HCT116 (cell line): ENCODE measurements around the gene NDUFAF7. TPM values are rescaled to one million over a fixed set of nuclear protein-coding genes. Genes with fewer than 3 reads are reported as not detected.

Experiments used
- ATAC-seq: fragments of 200-7000 bp; cut with Tn5 transposase; 2 replicates; pipeline ENCODE4 v1.9.1; 2020; ENCODE audit warnings: mild to moderate bottlenecking, moderate library complexity
- BruUV-seq: library from RNA; stranded (reverse); fragments of 400-500 nt; replicated peaks from 2 replicates; lab custom pipeline; 2021; lab: Mats Ljungman, UMichigan
- CTCF ChIA-PET: fragments of 300-600 bp; sonication (Branson Sonifier 250); formaldehyde crosslinking; loops from one replicate; lab custom pipeline; 2021; ENCODE audit warnings: antibody characterized with exemption; lab: Charles Lee
- POLR2A ChIA-PET: fragments of 300-600, 350-600 bp; sonication (Branson Sonifier 250); formaldehyde crosslinking; loops from one replicate; lab custom pipeline; 2021; ENCODE audit warnings: antibody characterized with exemption; lab: Charles Lee
- RAD21 ChIA-PET, 2 experiments: fragments of 300-600 bp; sonication (Branson Sonifier 250); formaldehyde crosslinking; loops; one replicate each; lab custom pipeline; 2023; ENCODE audit warnings: low total read pairs in 2 of 2; ENCODE audit not compliant: uncharacterized antibody in 2 of 2, unreplicated experiment in 2 of 2, low non-redundant PET in 1 of 2; lab: Charles Lee
- DNase-seq: peaks from one replicate; pipeline ENCODE4 v3.0.0-alpha.2; 2010; ENCODE audit warnings: low read depth, low spot score
- H2AFZ ChIP-seq: fragments of 200-600 bp; shearing (Covaris generic), sonication (generic); 2 replicates; pipeline ENCODE4 v1.6.1; 2017; ENCODE audit warnings: low read depth, mixed run types, mixed read lengths, antibody characterized with exemption, low read length; ENCODE audit not compliant: poor library complexity, severe bottlenecking
- H3K27ac ChIP-seq: 2 replicates; pipeline ENCODE4 v1.5.1; 2012; ENCODE audit warnings: low read depth, low read length
- H3K27me3 ChIP-seq: fragments of 200-600 bp; sonication (generic); 2 replicates; pipeline ENCODE4 v1.6.1; 2016; ENCODE audit warnings: mixed run types, low read length, mixed read lengths; ENCODE audit not compliant: insufficient read depth
- H3K36me3 ChIP-seq, 2 experiments: fragments of 200-500 bp in 1 of 2; fragments of 200-600 bp in 1 of 2; sonication (Bioruptor generic) in 1 of 2; sonication (generic) in 1 of 2; 2 replicates each; pipeline versions ENCODE4 v1.5.1 to v1.6.1; 2014 to 2016; ENCODE audit warnings: low read length in 2 of 2, inconsistent platforms in 1 of 2, mixed read lengths in 1 of 2, mixed run types in 1 of 2; ENCODE audit not compliant: insufficient read depth in 2 of 2, control insufficient read depth in 1 of 2
- H3K4me1 ChIP-seq, 2 experiments: fragments of 200-600 bp in 1 of 2; sonication (generic) in 1 of 2; 2 replicates each; pipeline versions ENCODE4 v1.5.1 to v1.6.1; 2012 to 2017; ENCODE audit warnings: low read length in 2 of 2, inconsistent platforms in 1 of 2, mild to moderate bottlenecking in 1 of 2, mixed read lengths in 1 of 2, mixed run types in 1 of 2, moderate library complexity in 1 of 2; ENCODE audit not compliant: insufficient read depth in 2 of 2, control insufficient read depth in 1 of 2
- H3K4me2 ChIP-seq: fragments of 200-600 bp; sonication (generic); 2 replicates; pipeline ENCODE4 v1.6.1; 2017; ENCODE audit warnings: mixed run types, low read length, mixed read lengths
- H3K4me3 ChIP-seq, 2 experiments: fragments of 200-600 bp in 1 of 2; sonication (generic) in 1 of 2; replicated peaks in 1 of 2; 2 replicates each; pipeline ENCODE4 v1.5.1; 2011 to 2016; ENCODE audit warnings: low read length in 2 of 2, control low read depth in 1 of 2, low read depth in 1 of 2, mild to moderate bottlenecking in 1 of 2, mixed read lengths in 1 of 2, mixed run types in 1 of 2
- H3K79me2 ChIP-seq: fragments of 200-600 bp; sonication (generic); 2 replicates; pipeline ENCODE4 v1.6.1; 2017; ENCODE audit warnings: mild to moderate bottlenecking, mixed run types, low read length, moderate library complexity, mixed read lengths; ENCODE audit not compliant: insufficient read depth
- H3K9ac ChIP-seq: fragments of 200-600 bp; sonication (generic); 2 replicates; pipeline ENCODE4 v1.6.1; 2016; ENCODE audit warnings: low read length, mixed read lengths
- H3K9me2 ChIP-seq: fragments of 200-600 bp; sonication (generic), shearing (Covaris generic); 2 replicates; pipeline ENCODE4 v1.6.1; 2017; ENCODE audit warnings: mixed run types, mild to moderate bottlenecking, moderate library complexity; ENCODE audit not compliant: insufficient read depth
- H3K9me3 ChIP-seq, 2 experiments: fragments of 200-500 bp in 1 of 2; fragments of 200-600 bp in 1 of 2; sonication (Bioruptor generic) in 1 of 2; sonication (generic) in 1 of 2; 2 replicates each; pipeline ENCODE4 v1.6.1; 2014 to 2017; ENCODE audit warnings: low read length in 2 of 2, mixed read lengths in 2 of 2, inconsistent platforms in 1 of 2, low read depth in 1 of 2, mild to moderate bottlenecking in 1 of 2, mixed run types in 1 of 2, moderate library complexity in 1 of 2; ENCODE audit not compliant: control insufficient read depth in 1 of 2, insufficient read depth in 1 of 2
- H4K20me1 ChIP-seq: fragments of 200-600 bp; sonication (generic), shearing (Covaris generic); 2 replicates; pipeline ENCODE4 v1.6.1; 2017; ENCODE audit warnings: mixed run types, mild to moderate bottlenecking, moderate library complexity; ENCODE audit not compliant: insufficient read depth
- EGR1 ChIP-seq: IDR thresholded peaks from 2 replicates; pipeline ENCODE4 v1.6.1; 2012; ENCODE audit warnings: low read depth
- POLR2A ChIP-seq: IDR thresholded peaks from 2 replicates; pipeline ENCODE4 v1.7.0; 2011; ENCODE audit warnings: borderline replicate concordance; ENCODE audit not compliant: insufficient read depth, insufficient read length; ENCODE audit errors: extremely low read depth
- POLR2AphosphoS5 ChIP-seq: IDR thresholded peaks from 2 replicates; pipeline ENCODE4 v1.6.1; 2011; ENCODE audit warnings: mild to moderate bottlenecking, low read depth, low read length, moderate library complexity
- SIN3A ChIP-seq: IDR thresholded peaks from 2 replicates; pipeline ENCODE4 v1.6.1; 2012; ENCODE audit warnings: low read depth
- YY1 ChIP-seq: IDR thresholded peaks from 2 replicates; pipeline ENCODE4 v1.6.1; 2011; ENCODE audit warnings: low read length, low read depth, moderate library complexity, mild to moderate bottlenecking; ENCODE audit not compliant: insufficient replicate concordance; ENCODE audit errors: extremely low read depth
- ZFX ChIP-seq: fragments of 450-650 bp; IDR thresholded peaks from 2 replicates; pipeline ENCODE4 v1.6.1; 2017
- intact Hi-C: fragments of 100-400 bp; cut with micrococcal nuclease; formaldehyde crosslinking; loops from 2 replicates; pipeline ENCODE4 v1.10.0; 2022
- total RNA-seq: library from RNA; stranded (reverse); gene quantifications from one replicate; pipeline ENCODE4 v1.2.1, GENCODE V29; 2021; ENCODE audit not compliant: unreplicated experiment
- TF ChIP-seq, protein P1 (sequence below), 3 experiments: fragments of 200-600 bp in 1 of 3; sonication (generic) in 1 of 3; IDR thresholded peaks in 2 of 3; conservative IDR thresholded peaks in 1 of 3; 2 replicates each; pipeline ENCODE4 v1.5.1; 2012 to 2017; ENCODE audit warnings: low read depth in 2 of 3, low read length in 2 of 3, antibody characterized with exemption in 1 of 3, borderline replicate concordance in 1 of 3, control low read depth in 1 of 3, mild to moderate bottlenecking in 1 of 3, mixed read lengths in 1 of 3, mixed run types in 1 of 3, moderate library complexity in 1 of 3; ENCODE audit not compliant: insufficient read depth in 1 of 3
- TF ChIP-seq, protein P2 (sequence below): IDR thresholded peaks from 2 replicates; pipeline ENCODE4 v1.6.1; 2012

Gene NDUFAF7
- total RNA-seq, 1 experiment from 2014 or later: 21.6 TPM

DNA sequence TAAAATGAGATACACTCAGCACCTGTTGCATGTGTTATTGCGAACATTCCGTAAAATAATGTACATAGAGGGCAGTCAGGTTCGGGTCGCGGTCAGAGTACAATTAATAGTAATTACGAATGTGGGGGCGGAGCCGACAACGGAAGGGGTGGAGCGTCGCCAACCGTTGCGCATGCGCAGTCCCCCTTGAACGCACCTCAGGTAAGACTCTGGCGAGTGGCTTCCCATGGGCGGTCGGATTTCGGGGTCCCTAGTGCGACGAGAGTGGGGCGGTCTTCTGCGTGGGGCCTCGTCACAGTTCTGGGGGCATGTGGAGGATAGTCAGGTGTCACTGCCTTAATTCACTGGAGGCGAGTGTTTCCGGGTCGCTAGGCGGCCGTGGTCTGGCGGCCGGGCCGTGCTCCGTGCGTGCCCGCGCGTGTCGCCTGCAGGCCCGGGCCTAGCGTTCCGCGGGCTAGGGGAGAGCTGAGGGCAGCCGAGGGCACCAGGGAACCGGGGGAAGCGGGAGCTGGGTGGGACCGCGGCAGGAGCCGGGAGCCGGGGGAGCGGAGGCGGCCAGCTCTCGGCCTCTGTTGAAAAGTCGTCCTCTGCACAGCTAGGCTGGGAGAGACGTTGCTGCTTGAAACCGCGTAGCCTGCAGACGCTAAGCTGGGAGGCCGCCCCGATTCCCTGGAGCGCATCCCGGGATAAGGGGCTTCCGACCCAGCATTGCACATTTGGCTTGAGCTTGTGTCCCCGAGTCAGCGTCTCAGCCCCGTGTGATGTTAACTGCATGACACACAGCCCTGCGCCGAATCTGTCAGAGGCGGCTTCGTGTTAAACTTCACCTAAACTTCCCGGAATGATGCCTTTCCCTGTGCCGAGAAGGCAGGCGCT is 34.9 kb upstream of the NDUFAF7 start, which contains the start of gene CEBPZOS (continued):
- TF ChIP-seq, protein P1, sequence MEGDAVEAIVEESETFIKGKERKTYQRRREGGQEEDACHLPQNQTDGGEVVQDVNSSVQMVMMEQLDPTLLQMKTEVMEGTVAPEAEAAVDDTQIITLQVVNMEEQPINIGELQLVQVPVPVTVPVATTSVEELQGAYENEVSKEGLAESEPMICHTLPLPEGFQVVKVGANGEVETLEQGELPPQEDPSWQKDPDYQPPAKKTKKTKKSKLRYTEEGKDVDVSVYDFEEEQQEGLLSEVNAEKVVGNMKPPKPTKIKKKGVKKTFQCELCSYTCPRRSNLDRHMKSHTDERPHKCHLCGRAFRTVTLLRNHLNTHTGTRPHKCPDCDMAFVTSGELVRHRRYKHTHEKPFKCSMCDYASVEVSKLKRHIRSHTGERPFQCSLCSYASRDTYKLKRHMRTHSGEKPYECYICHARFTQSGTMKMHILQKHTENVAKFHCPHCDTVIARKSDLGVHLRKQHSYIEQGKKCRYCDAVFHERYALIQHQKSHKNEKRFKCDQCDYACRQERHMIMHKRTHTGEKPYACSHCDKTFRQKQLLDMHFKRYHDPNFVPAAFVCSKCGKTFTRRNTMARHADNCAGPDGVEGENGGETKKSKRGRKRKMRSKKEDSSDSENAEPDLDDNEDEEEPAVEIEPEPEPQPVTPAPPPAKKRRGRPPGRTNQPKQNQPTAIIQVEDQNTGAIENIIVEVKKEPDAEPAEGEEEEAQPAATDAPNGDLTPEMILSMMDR (IDR thresholded peaks at IDR 0.05 in 2 of 3, conservative IDR thresholded peaks at IDR 0.05 in 1 of 3; ENCODE audit: borderline replicate concordance in 1 of 3, insufficient read depth in 1 of 3, low read depth in 2 of 3, low read length in 2 of 3): no peak
- TF ChIP-seq POLR2AphosphoS5 (peak; percentile 98), EGR1 (peak; percentile 81), SIN3A (peak; percentile 83), ZFX (peak; percentile 97)

- POLR2A ChIA-PET: interaction anchor here (1.2 kb wide), 1 partner anchor 9 kb away, joined by 3 read pairs; no protein-coding TSS in a partner anchor
- TF ChIP-seq YY1: no peak
- TF ChIP-seq POLR2A: no peak
- 0 out of 2 replicates have a peak, but pooled peaks have one; percentile 20 for TF ChIP-seq POLR2AphosphoS5
- TF ChIP-seq, protein P2, sequence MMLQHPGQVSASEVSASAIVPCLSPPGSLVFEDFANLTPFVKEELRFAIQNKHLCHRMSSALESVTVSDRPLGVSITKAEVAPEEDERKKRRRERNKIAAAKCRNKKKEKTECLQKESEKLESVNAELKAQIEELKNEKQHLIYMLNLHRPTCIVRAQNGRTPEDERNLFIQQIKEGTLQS: no peak
- TF ChIP-seq, protein P1 (IDR thresholded peaks at IDR 0.05 in 2 of 3, conservative IDR thresholded peaks at IDR 0.05 in 1 of 3; ENCODE audit: borderline replicate concordance in 1 of 3, insufficient read depth in 1 of 3, low read depth in 2 of 3, low read length in 2 of 3): no peak
- H3K9ac ChIP-seq: no peak overlapping the region
- H2AFZ ChIP-seq: no peak overlapping the region
- H3K36me3 ChIP-seq: peaks cover 21 to 24% of the 10 kb centered on the region in 2 experiments
- no peaks in the 10 kb centered on the region for H3K9me2 ChIP-seq
- H3K27ac ChIP-seq: no peak overlapping the region
- DNase-seq (no peak), ATAC-seq (no peak)
- intact Hi-C loops: no loop called here
- H3K79me2 ChIP-seq: peaks cover 71% of the 10 kb centered on the region
- no peaks in the 10 kb centered on the region for H3K27me3 ChIP-seq
- RAD21 ChIA-PET: no interaction called here
- no peak overlapping the region for H3K4me2 ChIP-seq
- H3K9me3 ChIP-seq: no peaks in the 10 kb centered on the region
- no peak overlapping the region for H3K4me3 ChIP-seq
- BruUV-seq: no TSS peak
- H4K20me1 ChIP-seq: no peaks in the 10 kb centered on the region
- CTCF ChIA-PET: no interaction called here
- H3K4me1 ChIP-seq: peaks cover 7 to 17% of the 10 kb centered on the region in 2 experiments; a peak in 3 of 4 replicates
Observed at GRCh38 chr2:37198681-37199065, 32.8 kb upstream of the NDUFAF7 start.
